WTC11 (cell line): Measurements from ENCODE around the gene IRX1. TPM values are rescaled to one million over a fixed set of nuclear protein-coding genes. Genes with fewer than 3 reads are reported as not detected.

Experiments used
- ATAC-seq: fragments of 200-7000 bp; cut with Tn5 transposase; 2 replicates; pipeline ENCODE4 v1.10.0; 2021; ENCODE audit warnings: mild to moderate bottlenecking, moderate library complexity
- CTCF ChIA-PET: fragments of 300-600 bp; sonication (Branson Sonifier 250); formaldehyde crosslinking; loops from one replicate; lab custom pipeline; 2021; ENCODE audit warnings: antibody characterized with exemption; lab: Charles Lee
- POLR2A ChIA-PET: fragments of 350-600 bp; sonication (Branson Sonifier 250); formaldehyde crosslinking; loops from one replicate; lab custom pipeline; 2021; ENCODE audit warnings: antibody characterized with exemption; lab: Charles Lee
- DNase-seq: peaks from one replicate; pipeline ENCODE4 v3.0.0; 2021; ENCODE audit warnings: low spot score
- H3K27ac Mint-ChIP-seq: 2 replicates; pipeline ENCODE4 v1.8.0; 2021; ENCODE audit warnings: mixed read lengths
- H3K27me3 Mint-ChIP-seq: 2 replicates; pipeline ENCODE4 v1.8.0; 2021; ENCODE audit warnings: low read depth, mild to moderate bottlenecking, moderate library complexity, mixed read lengths
- H3K36me3 Mint-ChIP-seq: 2 replicates; pipeline ENCODE4 v1.8.0; 2021; ENCODE audit warnings: mixed read lengths
- H3K4me1 Mint-ChIP-seq: 2 replicates; pipeline ENCODE4 v1.8.0; 2022; ENCODE audit warnings: mixed read lengths
- H3K4me3 Mint-ChIP-seq: 2 replicates; pipeline ENCODE4 v1.8.0; 2021; ENCODE audit warnings: mild to moderate bottlenecking, moderate library complexity, mixed read lengths
- H3K9me3 Mint-ChIP-seq: 2 replicates; pipeline ENCODE4 v1.8.0; 2021; ENCODE audit warnings: mixed read lengths
- ATF1 ChIP-seq: sonication (generic); formaldehyde crosslinking; IDR thresholded peaks from 2 replicates; pipeline ENCODE4 v1.8.1; 2023; ENCODE audit warnings: mild to moderate bottlenecking, moderate library complexity, missing genetic modification reagents
- EMX1 ChIP-seq: fragments of 250-450 bp; sonication (Bioruptor Pico); IDR thresholded peaks from 2 replicates; pipeline ENCODE4 v1.8.0; 2021; ENCODE audit warnings: mild to moderate bottlenecking
- ESRRA ChIP-seq: sonication (generic); formaldehyde crosslinking; IDR thresholded peaks from 2 replicates; pipeline ENCODE4 v1.8.1; 2022; ENCODE audit warnings: mild to moderate bottlenecking, missing genetic modification reagents, borderline replicate concordance
- IRF2 ChIP-seq: sonication (generic); formaldehyde crosslinking; IDR thresholded peaks from 2 replicates; pipeline ENCODE4 v1.8.0; 2022; ENCODE audit warnings: low read depth, missing genetic modification reagents, borderline replicate concordance
- MYBL2 ChIP-seq: sonication (generic); formaldehyde crosslinking; IDR thresholded peaks from 2 replicates; pipeline ENCODE4 v1.8.1; 2023; ENCODE audit warnings: mild to moderate bottlenecking, moderate library complexity, missing genetic modification reagents
- NR1H2 ChIP-seq: sonication (generic); formaldehyde crosslinking; IDR thresholded peaks from 2 replicates; pipeline ENCODE4 v1.9.0; 2021; ENCODE audit warnings: mild to moderate bottlenecking, moderate library complexity, missing genetic modification reagents
- NR2C2 ChIP-seq: sonication (generic); formaldehyde crosslinking; IDR thresholded peaks from 2 replicates; pipeline ENCODE4 v1.8.0; 2022; ENCODE audit warnings: mild to moderate bottlenecking, missing genetic modification reagents
- ZNF416 ChIP-seq: fragments of 250-450 bp; sonication (Bioruptor Pico); IDR thresholded peaks from 2 replicates; pipeline ENCODE4 v1.9.0; 2021; ENCODE audit warnings: mild to moderate bottlenecking, inconsistent platforms
- total RNA-seq: library from RNA; stranded (reverse); gene quantifications from 3 replicates; pipeline ENCODE4 v1.2.3, GENCODE V29; 2021
- TF ChIP-seq, protein P1 (sequence below): sonication (generic); formaldehyde crosslinking; IDR thresholded peaks from 2 replicates; pipeline ENCODE4 v1.8.0; 2023; ENCODE audit warnings: missing genetic modification reagents
- TF ChIP-seq, protein P2 (sequence below): sonication (generic); formaldehyde crosslinking; IDR thresholded peaks from 2 replicates; pipeline ENCODE4 v1.8.1; 2022; ENCODE audit warnings: mild to moderate bottlenecking, moderate library complexity, missing genetic modification reagents
- TF ChIP-seq, protein P3 (sequence below): sonication (generic); formaldehyde crosslinking; IDR thresholded peaks from 2 replicates; pipeline ENCODE4 v1.8.1; 2023; ENCODE audit warnings: mild to moderate bottlenecking, missing genetic modification reagents
- TF ChIP-seq, protein P4 (sequence below): sonication (generic); formaldehyde crosslinking; IDR thresholded peaks from 2 replicates; pipeline ENCODE4 v1.8.0; 2022; ENCODE audit warnings: missing genetic modification reagents
- TF ChIP-seq, protein P5 (sequence below): sonication (generic); formaldehyde crosslinking; IDR thresholded peaks from 2 replicates; pipeline ENCODE4 v1.8.0; 2022; ENCODE audit warnings: mild to moderate bottlenecking, missing genetic modification reagents
- TF ChIP-seq, protein P6 (sequence below): sonication (generic); formaldehyde crosslinking; IDR thresholded peaks from 2 replicates; pipeline ENCODE4 v1.8.0; 2022; ENCODE audit warnings: mild to moderate bottlenecking, missing genetic modification reagents
- TF ChIP-seq, protein P7 (sequence below): sonication (generic); formaldehyde crosslinking; IDR thresholded peaks from 2 replicates; pipeline ENCODE4 v1.8.0; 2022; ENCODE audit warnings: mild to moderate bottlenecking, missing genetic modification reagents
- TF ChIP-seq, protein P8 (sequence below): sonication (generic); formaldehyde crosslinking; IDR thresholded peaks from 2 replicates; pipeline ENCODE4 v1.8.1; 2023; ENCODE audit warnings: mild to moderate bottlenecking, moderate library complexity, missing genetic modification reagents

The IRX1 gene
- total RNA-seq, 1 experiment from 2014 or later: 21.0 TPM

DNA sequence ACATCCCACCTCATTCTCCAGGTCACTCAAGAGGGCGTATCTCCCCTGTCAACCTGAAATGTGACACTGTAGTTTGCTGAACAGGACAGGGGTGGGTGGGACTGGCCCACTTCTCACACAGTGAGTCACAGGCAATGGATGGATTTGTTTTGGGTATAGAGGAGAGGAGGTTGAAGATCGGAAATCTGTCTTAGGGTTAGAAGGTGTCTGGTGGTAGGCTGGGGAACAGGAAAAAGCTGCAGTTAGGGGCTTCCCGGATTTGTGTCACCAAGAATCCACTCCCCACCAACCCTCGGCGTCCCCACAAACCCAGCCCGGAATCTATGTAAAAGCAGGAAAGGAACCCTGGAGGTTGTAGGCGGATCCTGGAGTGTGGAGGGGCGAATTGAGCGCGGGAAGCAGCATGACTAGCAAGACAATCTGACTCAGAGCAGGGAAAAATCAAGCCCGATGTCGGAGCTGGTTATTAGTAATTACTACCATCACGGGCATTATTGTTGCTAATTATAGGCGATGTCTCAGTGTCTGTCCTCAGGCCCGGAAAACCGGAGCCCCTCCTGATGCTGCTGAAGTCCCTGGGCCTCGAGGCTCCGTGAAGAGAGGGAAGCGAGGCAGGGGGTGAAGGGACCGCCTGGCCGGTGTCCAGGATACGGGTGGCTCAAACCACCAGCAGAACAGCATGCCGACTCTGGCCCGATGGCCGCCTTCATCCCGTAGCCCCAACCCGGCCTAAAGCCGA is 1.7 kb upstream of the IRX1 start:
- H3K4me1 Mint-ChIP-seq: peaks cover 53% of the 10 kb centered on the region
- H3K27ac Mint-ChIP-seq: no peak overlapping the region
- H3K9me3 Mint-ChIP-seq: no peaks in the 10 kb centered on the region
- CTCF ChIA-PET: interaction anchor here (1.6 kb wide), 1 partner anchor 701 kb away, joined by 3 read pairs; no protein-coding TSS in a partner anchor
- TF ChIP-seq ESRRA (CRISPR knock-in tag): no peak; the same call in 1 of the 2 replicates
- TF ChIP-seq, protein P1, sequence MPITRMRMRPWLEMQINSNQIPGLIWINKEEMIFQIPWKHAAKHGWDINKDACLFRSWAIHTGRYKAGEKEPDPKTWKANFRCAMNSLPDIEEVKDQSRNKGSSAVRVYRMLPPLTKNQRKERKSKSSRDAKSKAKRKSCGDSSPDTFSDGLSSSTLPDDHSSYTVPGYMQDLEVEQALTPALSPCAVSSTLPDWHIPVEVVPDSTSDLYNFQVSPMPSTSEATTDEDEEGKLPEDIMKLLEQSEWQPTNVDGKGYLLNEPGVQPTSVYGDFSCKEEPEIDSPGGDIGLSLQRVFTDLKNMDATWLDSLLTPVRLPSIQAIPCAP (CRISPR knock-in tag): no peak
- TF ChIP-seq ZNF416 (CRISPR knock-in tag): no peak
- TF ChIP-seq, protein P2, sequence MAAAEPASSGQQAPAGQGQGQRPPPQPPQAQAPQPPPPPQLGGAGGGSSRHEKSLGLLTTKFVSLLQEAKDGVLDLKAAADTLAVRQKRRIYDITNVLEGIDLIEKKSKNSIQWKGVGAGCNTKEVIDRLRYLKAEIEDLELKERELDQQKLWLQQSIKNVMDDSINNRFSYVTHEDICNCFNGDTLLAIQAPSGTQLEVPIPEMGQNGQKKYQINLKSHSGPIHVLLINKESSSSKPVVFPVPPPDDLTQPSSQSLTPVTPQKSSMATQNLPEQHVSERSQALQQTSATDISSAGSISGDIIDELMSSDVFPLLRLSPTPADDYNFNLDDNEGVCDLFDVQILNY: no peak
- TF ChIP-seq IRF2 (CRISPR knock-in tag): no peak
- TF ChIP-seq, protein P3, sequence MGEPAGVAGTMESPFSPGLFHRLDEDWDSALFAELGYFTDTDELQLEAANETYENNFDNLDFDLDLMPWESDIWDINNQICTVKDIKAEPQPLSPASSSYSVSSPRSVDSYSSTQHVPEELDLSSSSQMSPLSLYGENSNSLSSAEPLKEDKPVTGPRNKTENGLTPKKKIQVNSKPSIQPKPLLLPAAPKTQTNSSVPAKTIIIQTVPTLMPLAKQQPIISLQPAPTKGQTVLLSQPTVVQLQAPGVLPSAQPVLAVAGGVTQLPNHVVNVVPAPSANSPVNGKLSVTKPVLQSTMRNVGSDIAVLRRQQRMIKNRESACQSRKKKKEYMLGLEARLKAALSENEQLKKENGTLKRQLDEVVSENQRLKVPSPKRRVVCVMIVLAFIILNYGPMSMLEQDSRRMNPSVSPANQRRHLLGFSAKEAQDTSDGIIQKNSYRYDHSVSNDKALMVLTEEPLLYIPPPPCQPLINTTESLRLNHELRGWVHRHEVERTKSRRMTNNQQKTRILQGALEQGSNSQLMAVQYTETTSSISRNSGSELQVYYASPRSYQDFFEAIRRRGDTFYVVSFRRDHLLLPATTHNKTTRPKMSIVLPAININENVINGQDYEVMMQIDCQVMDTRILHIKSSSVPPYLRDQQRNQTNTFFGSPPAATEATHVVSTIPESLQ (CRISPR knock-in tag): no peak
- 0 out of 2 replicates have a peak, but pooled peaks have one; percentile 53 for TF ChIP-seq MYBL2
- TF ChIP-seq, protein P4, sequence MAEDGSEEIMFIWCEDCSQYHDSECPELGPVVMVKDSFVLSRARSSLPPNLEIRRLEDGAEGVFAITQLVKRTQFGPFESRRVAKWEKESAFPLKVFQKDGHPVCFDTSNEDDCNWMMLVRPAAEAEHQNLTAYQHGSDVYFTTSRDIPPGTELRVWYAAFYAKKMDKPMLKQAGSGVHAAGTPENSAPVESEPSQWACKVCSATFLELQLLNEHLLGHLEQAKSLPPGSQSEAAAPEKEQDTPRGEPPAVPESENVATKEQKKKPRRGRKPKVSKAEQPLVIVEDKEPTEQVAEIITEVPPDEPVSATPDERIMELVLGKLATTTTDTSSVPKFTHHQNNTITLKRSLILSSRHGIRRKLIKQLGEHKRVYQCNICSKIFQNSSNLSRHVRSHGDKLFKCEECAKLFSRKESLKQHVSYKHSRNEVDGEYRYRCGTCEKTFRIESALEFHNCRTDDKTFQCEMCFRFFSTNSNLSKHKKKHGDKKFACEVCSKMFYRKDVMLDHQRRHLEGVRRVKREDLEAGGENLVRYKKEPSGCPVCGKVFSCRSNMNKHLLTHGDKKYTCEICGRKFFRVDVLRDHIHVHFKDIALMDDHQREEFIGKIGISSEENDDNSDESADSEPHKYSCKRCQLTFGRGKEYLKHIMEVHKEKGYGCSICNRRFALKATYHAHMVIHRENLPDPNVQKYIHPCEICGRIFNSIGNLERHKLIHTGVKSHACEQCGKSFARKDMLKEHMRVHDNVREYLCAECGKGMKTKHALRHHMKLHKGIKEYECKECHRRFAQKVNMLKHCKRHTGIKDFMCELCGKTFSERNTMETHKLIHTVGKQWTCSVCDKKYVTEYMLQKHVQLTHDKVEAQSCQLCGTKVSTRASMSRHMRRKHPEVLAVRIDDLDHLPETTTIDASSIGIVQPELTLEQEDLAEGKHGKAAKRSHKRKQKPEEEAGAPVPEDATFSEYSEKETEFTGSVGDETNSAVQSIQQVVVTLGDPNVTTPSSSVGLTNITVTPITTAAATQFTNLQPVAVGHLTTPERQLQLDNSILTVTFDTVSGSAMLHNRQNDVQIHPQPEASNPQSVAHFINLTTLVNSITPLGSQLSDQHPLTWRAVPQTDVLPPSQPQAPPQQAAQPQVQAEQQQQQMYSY (CRISPR knock-in tag): peak; percentile 91
- peaks cover 91% of the 10 kb centered on the region for H3K27me3 Mint-ChIP-seq
- H3K36me3 Mint-ChIP-seq: no peaks in the 10 kb centered on the region
- POLR2A ChIA-PET: no interaction called here
- DNase-seq: peak; percentile 23
- 0 out of 2 replicates have a peak, but pooled peaks have one; percentile 0 for ATAC-seq
- peak overlapping the region; percentile 58 for H3K4me3 Mint-ChIP-seq

DNA sequence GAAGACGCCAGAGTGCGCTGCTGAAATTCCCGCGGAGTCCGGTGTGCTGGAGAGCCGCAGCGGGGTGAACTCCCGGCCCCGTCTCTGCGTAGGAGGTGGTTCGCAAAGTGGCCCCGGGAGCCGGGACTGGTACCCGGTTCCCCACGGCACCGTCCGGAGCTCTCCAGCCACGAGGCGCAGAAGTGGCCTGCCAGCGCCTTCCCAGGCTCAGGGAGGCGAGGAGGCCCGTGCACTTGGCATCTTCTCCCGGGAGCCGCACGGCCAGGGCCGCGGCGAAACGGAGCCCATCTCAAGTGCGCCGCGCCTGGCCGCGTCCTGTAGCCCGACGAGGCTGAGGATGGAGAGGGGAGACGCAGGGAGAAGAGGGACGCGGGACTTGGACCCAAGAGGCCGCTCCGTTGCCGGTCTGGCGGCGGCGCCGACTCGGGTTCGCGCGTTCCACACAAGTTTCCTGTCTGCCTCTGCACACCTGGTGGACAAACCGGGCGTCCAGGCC is 1.1 kb upstream of the IRX1 start:
- peaks cover 59% of the 10 kb centered on the region for H3K4me1 Mint-ChIP-seq
- H3K36me3 Mint-ChIP-seq: no peaks in the 10 kb centered on the region
- H3K27me3 Mint-ChIP-seq: peaks cover 91% of the 10 kb centered on the region
- H3K9me3 Mint-ChIP-seq: no peaks in the 10 kb centered on the region
- TF ChIP-seq, protein P5, sequence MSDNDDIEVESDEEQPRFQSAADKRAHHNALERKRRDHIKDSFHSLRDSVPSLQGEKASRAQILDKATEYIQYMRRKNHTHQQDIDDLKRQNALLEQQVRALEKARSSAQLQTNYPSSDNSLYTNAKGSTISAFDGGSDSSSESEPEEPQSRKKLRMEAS (CRISPR knock-in tag): peak; percentile 33; the same call in 1 of the 2 replicates
- no peak for TF ChIP-seq EMX1 (CRISPR knock-in tag)
- TF ChIP-seq NR2C2 (CRISPR knock-in tag): 0 out of 2 replicates have a peak, but pooled peaks have one; percentile 16
- TF ChIP-seq NR1H2 (CRISPR knock-in tag): no peak
- TF ChIP-seq ATF1 (CRISPR knock-in tag): no peak
- TF ChIP-seq, protein P6, sequence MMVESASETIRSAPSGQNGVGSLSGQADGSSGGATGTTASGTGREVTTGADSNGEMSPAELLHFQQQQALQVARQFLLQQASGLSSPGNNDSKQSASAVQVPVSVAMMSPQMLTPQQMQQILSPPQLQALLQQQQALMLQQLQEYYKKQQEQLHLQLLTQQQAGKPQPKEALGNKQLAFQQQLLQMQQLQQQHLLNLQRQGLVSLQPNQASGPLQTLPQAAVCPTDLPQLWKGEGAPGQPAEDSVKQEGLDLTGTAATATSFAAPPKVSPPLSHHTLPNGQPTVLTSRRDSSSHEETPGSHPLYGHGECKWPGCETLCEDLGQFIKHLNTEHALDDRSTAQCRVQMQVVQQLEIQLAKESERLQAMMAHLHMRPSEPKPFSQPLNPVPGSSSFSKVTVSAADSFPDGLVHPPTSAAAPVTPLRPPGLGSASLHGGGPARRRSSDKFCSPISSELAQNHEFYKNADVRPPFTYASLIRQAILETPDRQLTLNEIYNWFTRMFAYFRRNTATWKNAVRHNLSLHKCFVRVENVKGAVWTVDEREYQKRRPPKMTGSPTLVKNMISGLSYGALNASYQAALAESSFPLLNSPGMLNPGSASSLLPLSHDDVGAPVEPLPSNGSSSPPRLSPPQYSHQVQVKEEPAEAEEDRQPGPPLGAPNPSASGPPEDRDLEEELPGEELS (CRISPR knock-in tag): peak; percentile 27
- TF ChIP-seq, protein P7, sequence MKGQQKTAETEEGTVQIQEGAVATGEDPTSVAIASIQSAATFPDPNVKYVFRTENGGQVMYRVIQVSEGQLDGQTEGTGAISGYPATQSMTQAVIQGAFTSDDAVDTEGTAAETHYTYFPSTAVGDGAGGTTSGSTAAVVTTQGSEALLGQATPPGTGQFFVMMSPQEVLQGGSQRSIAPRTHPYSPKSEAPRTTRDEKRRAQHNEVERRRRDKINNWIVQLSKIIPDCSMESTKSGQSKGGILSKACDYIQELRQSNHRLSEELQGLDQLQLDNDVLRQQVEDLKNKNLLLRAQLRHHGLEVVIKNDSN: no peak
- TF ChIP-seq, protein P8, sequence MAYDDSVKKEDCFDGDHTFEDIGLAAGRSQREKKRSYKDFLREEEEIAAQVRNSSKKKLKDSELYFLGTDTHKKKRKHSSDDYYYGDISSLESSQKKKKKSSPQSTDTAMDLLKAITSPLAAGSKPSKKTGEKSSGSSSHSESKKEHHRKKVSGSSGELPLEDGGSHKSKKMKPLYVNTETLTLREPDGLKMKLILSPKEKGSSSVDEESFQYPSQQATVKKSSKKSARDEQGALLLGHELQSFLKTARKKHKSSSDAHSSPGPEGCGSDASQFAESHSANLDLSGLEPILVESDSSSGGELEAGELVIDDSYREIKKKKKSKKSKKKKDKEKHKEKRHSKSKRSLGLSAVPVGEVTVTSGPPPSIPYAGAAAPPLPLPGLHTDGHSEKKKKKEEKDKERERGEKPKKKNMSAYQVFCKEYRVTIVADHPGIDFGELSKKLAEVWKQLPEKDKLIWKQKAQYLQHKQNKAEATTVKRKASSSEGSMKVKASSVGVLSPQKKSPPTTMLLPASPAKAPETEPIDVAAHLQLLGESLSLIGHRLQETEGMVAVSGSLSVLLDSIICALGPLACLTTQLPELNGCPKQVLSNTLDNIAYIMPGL (CRISPR knock-in tag): peak; percentile 66; the same call in 1 of the 2 replicates
- CTCF ChIA-PET: interaction anchor here (0.6 to 1.6 kb wide), 3 partner anchors 107 to 1293 kb away, joined by 3 to 4 read pairs (median 3); no protein-coding TSS in a partner anchor
- peak overlapping the region; percentile 58 for H3K4me3 Mint-ChIP-seq
- no peak overlapping the region for H3K27ac Mint-ChIP-seq
- DNase-seq (peak; percentile 64), ATAC-seq (peak; percentile 27)
- POLR2A ChIA-PET: no interaction called here
